HEK293 (cell line): ENCODE measurements around the gene TSHZ3.

Source experiments
- YY1 ChIP-seq: fragments of 450-650 bp; formaldehyde crosslinking; IDR thresholded peaks from 2 replicates; pipeline ENCODE4 v1.5.1; 2018; ENCODE audit warnings: missing biosample characterization, missing genetic modification characterization
- ZBTB1 ChIP-seq: fragments of 450-650 bp; formaldehyde crosslinking; IDR thresholded peaks from 2 replicates; pipeline ENCODE4 v1.5.1; 2016; ENCODE audit warnings: missing biosample characterization, missing genetic modification characterization
- ZNF121 ChIP-seq: fragments of 450-650 bp; formaldehyde crosslinking; IDR thresholded peaks from 2 replicates; pipeline ENCODE4 v1.5.1; 2016; ENCODE audit warnings: missing biosample characterization, missing genetic modification characterization
- ZNF184 ChIP-seq: fragments of 450-650 bp; IDR thresholded peaks from 2 replicates; pipeline ENCODE4 v1.5.1; 2018; ENCODE audit warnings: missing biosample characterization, mild to moderate bottlenecking, missing genetic modification characterization
- TF ChIP-seq, protein P1 (sequence below): fragments of 450-650 bp; formaldehyde crosslinking; IDR thresholded peaks from 2 replicates; pipeline ENCODE4 v1.5.1; 2016; ENCODE audit warnings: missing biosample characterization, missing genetic modification characterization
- TF ChIP-seq, protein P2 (sequence below): fragments of 450-650 bp; formaldehyde crosslinking; IDR thresholded peaks from 2 replicates; pipeline ENCODE4 v1.5.1; 2016; ENCODE audit warnings: missing biosample characterization, missing genetic modification characterization

DNA sequence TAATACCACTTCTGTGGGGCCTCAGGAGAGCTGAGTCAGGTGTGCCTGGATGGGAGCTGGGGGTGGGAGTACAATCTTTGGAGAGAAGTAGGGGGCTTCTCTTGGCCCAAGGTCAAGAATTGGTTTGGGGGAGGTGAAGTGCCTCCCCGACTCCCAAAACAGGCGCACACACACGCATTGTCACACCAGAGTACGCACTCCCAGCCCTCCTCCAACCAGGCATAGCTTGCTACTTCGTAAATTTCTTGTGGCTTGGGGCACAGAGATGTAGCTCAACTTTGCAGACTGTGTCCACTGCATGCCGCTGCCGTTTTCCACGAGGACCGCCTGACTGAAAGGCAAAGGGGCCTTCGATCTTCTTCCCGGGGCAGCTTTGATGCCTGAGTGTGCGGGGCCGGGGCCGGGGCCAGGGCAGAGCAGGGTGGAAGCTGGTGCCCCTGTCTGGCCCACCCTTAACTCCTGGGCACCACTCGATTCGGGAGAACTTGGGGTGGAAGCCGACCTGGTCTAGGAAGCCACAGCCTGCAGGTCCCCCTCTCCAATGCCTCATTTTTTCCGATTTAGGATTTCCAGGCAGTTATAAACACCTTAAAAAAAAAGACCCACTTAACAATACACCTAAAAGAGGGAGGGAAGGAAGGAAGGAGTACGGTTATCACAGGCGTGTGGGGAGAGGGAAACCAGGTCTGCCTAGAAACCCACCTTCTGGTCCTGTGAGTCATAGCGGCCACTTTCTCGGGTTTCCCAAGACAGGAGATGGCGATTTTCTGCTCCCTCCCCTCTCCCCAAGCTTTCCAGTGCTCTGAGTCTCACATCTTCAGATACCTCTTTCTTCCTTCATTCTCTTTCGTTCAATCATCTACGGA, 5.8 kb upstream of the TSHZ3 start:
- no peak for TF ChIP-seq YY1 (tag by site-specific recombination)
- TF ChIP-seq ZNF121 (tag by site-specific recombination) = no peak
- no peak for TF ChIP-seq ZBTB1 (tag by site-specific recombination)
- TF ChIP-seq, protein P1, sequence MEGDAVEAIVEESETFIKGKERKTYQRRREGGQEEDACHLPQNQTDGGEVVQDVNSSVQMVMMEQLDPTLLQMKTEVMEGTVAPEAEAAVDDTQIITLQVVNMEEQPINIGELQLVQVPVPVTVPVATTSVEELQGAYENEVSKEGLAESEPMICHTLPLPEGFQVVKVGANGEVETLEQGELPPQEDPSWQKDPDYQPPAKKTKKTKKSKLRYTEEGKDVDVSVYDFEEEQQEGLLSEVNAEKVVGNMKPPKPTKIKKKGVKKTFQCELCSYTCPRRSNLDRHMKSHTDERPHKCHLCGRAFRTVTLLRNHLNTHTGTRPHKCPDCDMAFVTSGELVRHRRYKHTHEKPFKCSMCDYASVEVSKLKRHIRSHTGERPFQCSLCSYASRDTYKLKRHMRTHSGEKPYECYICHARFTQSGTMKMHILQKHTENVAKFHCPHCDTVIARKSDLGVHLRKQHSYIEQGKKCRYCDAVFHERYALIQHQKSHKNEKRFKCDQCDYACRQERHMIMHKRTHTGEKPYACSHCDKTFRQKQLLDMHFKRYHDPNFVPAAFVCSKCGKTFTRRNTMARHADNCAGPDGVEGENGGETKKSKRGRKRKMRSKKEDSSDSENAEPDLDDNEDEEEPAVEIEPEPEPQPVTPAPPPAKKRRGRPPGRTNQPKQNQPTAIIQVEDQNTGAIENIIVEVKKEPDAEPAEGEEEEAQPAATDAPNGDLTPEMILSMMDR (tag by site-specific recombination) = no peak
- TF ChIP-seq, protein P2, sequence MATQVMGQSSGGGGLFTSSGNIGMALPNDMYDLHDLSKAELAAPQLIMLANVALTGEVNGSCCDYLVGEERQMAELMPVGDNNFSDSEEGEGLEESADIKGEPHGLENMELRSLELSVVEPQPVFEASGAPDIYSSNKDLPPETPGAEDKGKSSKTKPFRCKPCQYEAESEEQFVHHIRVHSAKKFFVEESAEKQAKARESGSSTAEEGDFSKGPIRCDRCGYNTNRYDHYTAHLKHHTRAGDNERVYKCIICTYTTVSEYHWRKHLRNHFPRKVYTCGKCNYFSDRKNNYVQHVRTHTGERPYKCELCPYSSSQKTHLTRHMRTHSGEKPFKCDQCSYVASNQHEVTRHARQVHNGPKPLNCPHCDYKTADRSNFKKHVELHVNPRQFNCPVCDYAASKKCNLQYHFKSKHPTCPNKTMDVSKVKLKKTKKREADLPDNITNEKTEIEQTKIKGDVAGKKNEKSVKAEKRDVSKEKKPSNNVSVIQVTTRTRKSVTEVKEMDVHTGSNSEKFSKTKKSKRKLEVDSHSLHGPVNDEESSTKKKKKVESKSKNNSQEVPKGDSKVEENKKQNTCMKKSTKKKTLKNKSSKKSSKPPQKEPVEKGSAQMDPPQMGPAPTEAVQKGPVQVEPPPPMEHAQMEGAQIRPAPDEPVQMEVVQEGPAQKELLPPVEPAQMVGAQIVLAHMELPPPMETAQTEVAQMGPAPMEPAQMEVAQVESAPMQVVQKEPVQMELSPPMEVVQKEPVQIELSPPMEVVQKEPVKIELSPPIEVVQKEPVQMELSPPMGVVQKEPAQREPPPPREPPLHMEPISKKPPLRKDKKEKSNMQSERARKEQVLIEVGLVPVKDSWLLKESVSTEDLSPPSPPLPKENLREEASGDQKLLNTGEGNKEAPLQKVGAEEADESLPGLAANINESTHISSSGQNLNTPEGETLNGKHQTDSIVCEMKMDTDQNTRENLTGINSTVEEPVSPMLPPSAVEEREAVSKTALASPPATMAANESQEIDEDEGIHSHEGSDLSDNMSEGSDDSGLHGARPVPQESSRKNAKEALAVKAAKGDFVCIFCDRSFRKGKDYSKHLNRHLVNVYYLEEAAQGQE (tag by site-specific recombination) = no peak
- no peak for TF ChIP-seq ZNF184 (tag by site-specific recombination)
